HepG2 (cell line): ENCODE results near the gene SEPTIN11. TPM values are rescaled to one million over a fixed set of nuclear protein-coding genes. Genes with fewer than 3 reads are reported as not detected.

Experiments used
- FOXO1 ChIP-seq: sonication (generic); formaldehyde crosslinking; IDR thresholded peaks from 2 replicates; pipeline ENCODE4 v1.4.0; 2020; ENCODE audit warnings: missing genetic modification reagents
- HNRNPUL1 ChIP-seq: fragments of 200-400 bp; formaldehyde crosslinking; IDR thresholded peaks from 2 replicates; pipeline ENCODE4 v1.6.1; 2017; ENCODE audit warnings: low read depth, mild to moderate bottlenecking, low read length, moderate library complexity
- IKZF1 ChIP-seq: fragments of 450-650 bp; IDR thresholded peaks from 2 replicates; pipeline ENCODE4 v1.7.1; 2016
- ISX ChIP-seq: sonication (generic); formaldehyde crosslinking; conservative IDR thresholded peaks from 2 replicates; pipeline ENCODE4 v1.5.0; 2020; ENCODE audit warnings: missing genetic modification reagents
- KLF13 ChIP-seq: sonication (generic); formaldehyde crosslinking; IDR thresholded peaks from 2 replicates; pipeline ENCODE4 v1.4.0; 2020; ENCODE audit warnings: mild to moderate bottlenecking, missing genetic modification reagents
- MEIS2 ChIP-seq: sonication (generic); formaldehyde crosslinking; IDR thresholded peaks from 2 replicates; pipeline ENCODE4 v1.9.0; 2021; ENCODE audit warnings: mild to moderate bottlenecking, missing genetic modification reagents
- RBM39 ChIP-seq: fragments of 200-400 bp; formaldehyde crosslinking; IDR thresholded peaks from one replicate; pipeline ENCODE4 v1.6.1; 2018; ENCODE audit warnings: antibody characterized with exemption, mild to moderate bottlenecking, low read depth, low read length; ENCODE audit not compliant: poor library complexity, severe bottlenecking
- SALL1 ChIP-seq: sonication (generic); formaldehyde crosslinking; IDR thresholded peaks from 2 replicates; pipeline ENCODE4 v1.8.0; 2022; ENCODE audit warnings: mild to moderate bottlenecking, missing genetic modification reagents
- U2AF1 ChIP-seq: fragments of 200-400 bp; formaldehyde crosslinking; optimal IDR thresholded peaks from 2 replicates; pipeline ENCODE3; 2017; ENCODE audit warnings: mild to moderate bottlenecking, low read depth, low read length
- ZNF260 ChIP-seq: sonication (generic); formaldehyde crosslinking; IDR thresholded peaks from 2 replicates; pipeline ENCODE4 v1.4.0; 2020; ENCODE audit warnings: missing genetic modification reagents, low read depth, mild to moderate bottlenecking, borderline replicate concordance
- ZNF292 ChIP-seq: sonication (generic); formaldehyde crosslinking; IDR thresholded peaks from 2 replicates; pipeline ENCODE4 v1.8.1; 2022; ENCODE audit warnings: mild to moderate bottlenecking, low read depth, missing genetic modification reagents, borderline replicate concordance
- ZNF567 ChIP-seq: sonication (generic); formaldehyde crosslinking; IDR thresholded peaks from 2 replicates; pipeline ENCODE4 v1.8.1; 2023; ENCODE audit warnings: mild to moderate bottlenecking, missing genetic modification reagents, borderline replicate concordance
- ZNF704 ChIP-seq: sonication (generic); formaldehyde crosslinking; IDR thresholded peaks from 2 replicates; pipeline ENCODE4 v1.8.1; 2023; ENCODE audit warnings: mild to moderate bottlenecking, inconsistent platforms, moderate library complexity, missing genetic modification reagents, borderline replicate concordance
- ZNF782 ChIP-seq: sonication (generic); formaldehyde crosslinking; IDR thresholded peaks from 2 replicates; pipeline ENCODE4 v1.4.0; 2020; ENCODE audit warnings: missing genetic modification reagents, mild to moderate bottlenecking, borderline replicate concordance
- polyA plus RNA-seq, 8 experiments: library from polyadenylated mRNA; depleted of rRNA in 3 of 8; stranded (reverse) in 7 of 8; unstranded in 1 of 8; fragments of >200 nt; fragmentation: Illumina TruSeq in 4 of 8; extraction: Trizol in 4 of 8; gene quantifications; 2 replicates each; pipeline versions ENCODE4 v1.2.1 to v1.2.3, GENCODE V29; 2011 to 2016; ENCODE audit warnings: low read depth in 4 of 8, missing spikeins in 1 of 8, mixed read lengths in 1 of 8; ENCODE audit not compliant: insufficient read depth in 1 of 8
- total RNA-seq, 5 experiments: library from RNA; depleted of rRNA; stranded (reverse); fragments of >200 nt; fragmentation: Illumina TruSeq; extraction: Trizol; gene quantifications; 2 replicates each; pipeline ENCODE4 v1.2.3, GENCODE V29; 2016; ENCODE audit warnings: low read depth in 1 of 5
- TF ChIP-seq, protein P1 (sequence below): sonication (generic); formaldehyde crosslinking; IDR thresholded peaks from 2 replicates; pipeline ENCODE4 v1.4.0; 2020; ENCODE audit warnings: missing genetic modification reagents
- TF ChIP-seq, protein P2 (sequence below): sonication (generic); formaldehyde crosslinking; conservative IDR thresholded peaks from 2 replicates; pipeline ENCODE4 v1.8.0; 2022; ENCODE audit warnings: mild to moderate bottlenecking, moderate library complexity, missing genetic modification reagents

The SEPTIN11 gene
- total and polyA plus RNA-seq, 2 of the 13 experiments (the other 11 are each of a cell fraction or from before 2014, with no cell fraction given): 28.9 to 47.3 TPM

GRCh38 chr4:76948443-76949275 lies 893 bp upstream of the SEPTIN11 start (continued):
- TF ChIP-seq, protein P1, sequence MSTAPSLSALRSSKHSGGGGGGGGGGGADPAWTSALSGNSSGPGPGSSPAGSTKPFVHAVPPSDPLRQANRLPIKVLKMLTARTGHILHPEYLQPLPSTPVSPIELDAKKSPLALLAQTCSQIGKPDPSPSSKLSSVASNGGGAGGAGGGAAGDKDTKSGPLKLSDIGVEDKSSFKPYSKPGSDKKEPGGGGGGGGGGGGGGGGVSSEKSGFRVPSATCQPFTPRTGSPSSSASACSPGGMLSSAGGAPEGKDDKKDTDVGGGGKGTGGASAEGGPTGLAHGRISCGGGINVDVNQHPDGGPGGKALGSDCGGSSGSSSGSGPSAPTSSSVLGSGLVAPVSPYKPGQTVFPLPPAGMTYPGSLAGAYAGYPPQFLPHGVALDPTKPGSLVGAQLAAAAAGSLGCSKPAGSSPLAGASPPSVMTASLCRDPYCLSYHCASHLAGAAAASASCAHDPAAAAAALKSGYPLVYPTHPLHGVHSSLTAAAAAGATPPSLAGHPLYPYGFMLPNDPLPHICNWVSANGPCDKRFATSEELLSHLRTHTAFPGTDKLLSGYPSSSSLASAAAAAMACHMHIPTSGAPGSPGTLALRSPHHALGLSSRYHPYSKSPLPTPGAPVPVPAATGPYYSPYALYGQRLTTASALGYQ (CRISPR knock-in tag): 0 out of 2 replicates have a peak, but pooled peaks have one; percentile 2
- no peak for TF ChIP-seq ZNF260
- TF ChIP-seq ZNF567 (CRISPR knock-in tag): 0 out of 2 replicates have a peak, but pooled peaks have one; percentile 20
- TF ChIP-seq SALL1 (CRISPR knock-in tag): peak; percentile 19; the same call in 1 of the 2 replicates
- TF ChIP-seq ZNF782 (CRISPR knock-in tag): 0 out of 2 replicates have a peak, but pooled peaks have one; percentile 64
- TF ChIP-seq RBM39: peak; percentile 56
- no peak for TF ChIP-seq IKZF1
- TF ChIP-seq, protein P2, sequence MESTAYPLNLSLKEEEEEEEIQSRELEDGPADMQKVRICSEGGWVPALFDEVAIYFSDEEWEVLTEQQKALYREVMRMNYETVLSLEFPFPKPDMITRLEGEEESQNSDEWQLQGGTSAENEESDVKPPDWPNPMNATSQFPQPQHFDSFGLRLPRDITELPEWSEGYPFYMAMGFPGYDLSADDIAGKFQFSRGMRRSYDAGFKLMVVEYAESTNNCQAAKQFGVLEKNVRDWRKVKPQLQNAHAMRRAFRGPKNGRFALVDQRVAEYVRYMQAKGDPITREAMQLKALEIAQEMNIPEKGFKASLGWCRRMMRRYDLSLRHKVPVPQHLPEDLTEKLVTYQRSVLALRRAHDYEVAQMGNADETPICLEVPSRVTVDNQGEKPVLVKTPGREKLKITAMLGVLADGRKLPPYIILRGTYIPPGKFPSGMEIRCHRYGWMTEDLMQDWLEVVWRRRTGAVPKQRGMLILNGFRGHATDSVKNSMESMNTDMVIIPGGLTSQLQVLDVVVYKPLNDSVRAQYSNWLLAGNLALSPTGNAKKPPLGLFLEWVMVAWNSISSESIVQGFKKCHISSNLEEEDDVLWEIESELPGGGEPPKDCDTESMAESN (CRISPR knock-in tag): no peak
- TF ChIP-seq ISX (CRISPR knock-in tag): no peak
- TF ChIP-seq ZNF704 (CRISPR knock-in tag): no peak
- TF ChIP-seq HNRNPUL1: no peak
- TF ChIP-seq KLF13 (CRISPR knock-in tag): 0 out of 2 replicates have a peak, but pooled peaks have one; percentile 35
- peak; percentile 21; the same call in 1 of the 2 replicates for TF ChIP-seq MEIS2 (CRISPR knock-in tag)
- TF ChIP-seq ZNF292 (CRISPR knock-in tag): 0 out of 2 replicates have a peak, but pooled peaks have one; percentile 26
- TF ChIP-seq FOXO1 (CRISPR knock-in tag): no peak
- no peak for TF ChIP-seq U2AF1
